Fibroblast of mammary gland (primary cell): ENCODE measurements around the gene NAPSA.

Experiments used
- DNase-seq: peaks from one replicate; pipeline ENCODE4 v3.0.0-alpha.2; 2010; ENCODE audit warnings: low read depth
- H3K4me3 ChIP-seq: 2 replicates; pipeline ENCODE4 v1.5.1; 2011; ENCODE audit warnings: low read depth, mild to moderate bottlenecking, low read length, moderate library complexity; ENCODE audit not compliant: control insufficient read depth
- CTCF ChIP-seq: conservative IDR thresholded peaks from 2 replicates; pipeline ENCODE4 v1.5.1; 2011; ENCODE audit warnings: low read depth, low read length, inconsistent platforms; ENCODE audit not compliant: control insufficient read depth, insufficient read depth

Gene NAPSA

GRCh38 chr19:50329146-50329925 is 36.1 kb downstream of the NAPSA start, which contains the start of gene KCNC3:
KCNC3 (minus strand) TSS chr19:50329377; CDS start chr19:50329082, 295 bp downstream.
- peak; percentile 95 for DNase-seq
- TF ChIP-seq CTCF, result no peak
- H3K4me3 ChIP-seq, result peak within 1 kb of the TSS; percentile 32

- DNase-seq, result no peak
- no peak overlapping the region for H3K4me3 ChIP-seq
- no peak for TF ChIP-seq CTCF
These were observed 36.6 kb downstream of the NAPSA start for GRCh38 chr19:50328873-50329145.

GRCh38 chr19:50328224-50328872 is 37.1 kb downstream of the NAPSA start:
- no peak for DNase-seq
- TF ChIP-seq CTCF, result no peak
- H3K4me3 ChIP-seq, result no peak overlapping the region

GRCh38 chr19:50327461-50328223 is 37.8 kb downstream of the NAPSA start:
- H3K4me3 ChIP-seq, result no peak overlapping the region
- no peak for TF ChIP-seq CTCF
- no peak for DNase-seq

GRCh38 chr19:50327013-50327412 is 38.4 kb downstream of the NAPSA start:
- no peak overlapping the region for H3K4me3 ChIP-seq
- no peak for TF ChIP-seq CTCF
- DNase-seq, result no peak

GRCh38 chr19:50326101-50326664 is 39.3 kb downstream of the NAPSA start:
- no peak overlapping the region for H3K4me3 ChIP-seq
- no peak for TF ChIP-seq CTCF
- DNase-seq, result no peak
